IMR-90 (cell line): ENCODE measurements around the gene OXCT2. TPM values are rescaled to one million over a fixed set of nuclear protein-coding genes. Genes with fewer than 3 reads are reported as not detected.

Source experiments
- ATAC-seq: fragments of 200-7000 bp; cut with Tn5 transposase; 2 replicates; pipeline ENCODE4 v1.9.1; 2020; ENCODE audit warnings: low read depth, mild to moderate bottlenecking, moderate library complexity
- BruUV-seq: library from RNA; stranded (reverse); fragments of 400-500 nt; replicated peaks from 2 replicates; lab custom pipeline; 2021; lab: Mats Ljungman, UMichigan
- CTCF ChIA-PET: fragments of 300-600 bp; formaldehyde crosslinking; extraction: SDS; loops from one replicate; lab custom pipeline; 2021; ENCODE audit warnings: antibody characterized with exemption; lab: Yijun Ruan, JAX
- POLR2A ChIA-PET: fragments of 300-600 bp; sonication (Branson Sonifier 250); formaldehyde crosslinking; loops from one replicate; lab custom pipeline; 2022; ENCODE audit warnings: antibody characterized with exemption; ENCODE audit not compliant: unreplicated experiment; lab: Charles Lee
- DNase-seq: peaks from one replicate; pipeline ENCODE4 v3.0.0; 2013
- H2AFZ ChIP-seq: replicated peaks from 2 replicates; pipeline ENCODE3; 2013; ENCODE audit warnings: low read length, mild to moderate bottlenecking; ENCODE audit not compliant: poor library complexity
- H2AK5ac ChIP-seq: 2 replicates; pipeline ENCODE4 v1.6.1; 2013; ENCODE audit warnings: low read depth, low read length, inconsistent platforms
- H2AK9ac ChIP-seq: replicated peaks from 2 replicates; pipeline ENCODE3; 2013; ENCODE audit warnings: mild to moderate bottlenecking, low read depth, low read length, moderate library complexity; ENCODE audit not compliant: poor library complexity
- H2BK120ac ChIP-seq: 2 replicates; pipeline ENCODE4 v1.6.1; 2013; ENCODE audit warnings: low read depth, low read length, inconsistent platforms
- H2BK15ac ChIP-seq: 3 replicates; pipeline ENCODE4 v1.6.1; 2013; ENCODE audit warnings: low read depth, low read length, inconsistent platforms
- H2BK20ac ChIP-seq: 2 replicates; pipeline ENCODE4 v1.6.1; 2013; ENCODE audit warnings: low read depth, mild to moderate bottlenecking, inconsistent platforms, low read length, moderate library complexity
- H2BK5ac ChIP-seq: 2 replicates; pipeline ENCODE4 v1.6.1; 2013; ENCODE audit warnings: mild to moderate bottlenecking, low read depth, low read length, inconsistent platforms; ENCODE audit not compliant: poor library complexity, severe bottlenecking
- H3K14ac ChIP-seq: replicated peaks from 2 replicates; pipeline ENCODE4 v1.6.1; 2013; ENCODE audit warnings: low read depth, low read length, inconsistent platforms
- H3K18ac ChIP-seq: 2 replicates; pipeline ENCODE4 v1.6.1; 2013; ENCODE audit warnings: low read depth, low read length, control low read depth
- H3K23ac ChIP-seq: 2 replicates; pipeline ENCODE4 v1.6.1; 2013; ENCODE audit warnings: low read depth, low read length, inconsistent platforms
- H3K27ac ChIP-seq: 2 replicates; pipeline ENCODE4 v1.5.1; 2013; ENCODE audit warnings: mild to moderate bottlenecking, control low read depth, low read length; ENCODE audit not compliant: insufficient read depth
- H3K27me3 ChIP-seq: 2 replicates; pipeline ENCODE4 v1.6.1; 2013; ENCODE audit warnings: low read length; ENCODE audit not compliant: control insufficient read depth, insufficient read depth
- H3K36me3 ChIP-seq: 2 replicates; pipeline ENCODE4 v1.6.1; 2013; ENCODE audit warnings: low read length, mixed read lengths; ENCODE audit not compliant: control insufficient read depth, insufficient read depth
- H3K4ac ChIP-seq: 2 replicates; pipeline ENCODE4 v1.6.1; 2013; ENCODE audit warnings: low read depth, low read length, inconsistent platforms
- H3K4me1 ChIP-seq: 2 replicates; pipeline ENCODE4 v1.6.1; 2013; ENCODE audit warnings: low read length, mixed read lengths; ENCODE audit not compliant: control insufficient read depth, insufficient read depth
- H3K4me2 ChIP-seq: 2 replicates; pipeline ENCODE4 v1.6.1; 2013; ENCODE audit warnings: low read depth, mild to moderate bottlenecking, control low read depth, low read length, moderate library complexity
- H3K4me3 ChIP-seq: 2 replicates; pipeline ENCODE4 v1.5.1; 2013; ENCODE audit warnings: low read depth, mild to moderate bottlenecking, control low read depth, low read length, moderate library complexity; ENCODE audit not compliant: insufficient read depth
- H3K56ac ChIP-seq: 2 replicates; pipeline ENCODE4 v1.6.1; 2013; ENCODE audit warnings: low read length, inconsistent platforms; ENCODE audit not compliant: insufficient read depth; ENCODE audit errors: extremely low read depth
- H3K79me1 ChIP-seq, 2 experiments: 2 replicates each; pipeline ENCODE4 v1.6.1; 2013; ENCODE audit warnings: low read length in 2 of 2, inconsistent platforms in 1 of 2, low read depth in 1 of 2
- H3K9ac ChIP-seq: 2 replicates; pipeline ENCODE4 v1.6.1; 2013; ENCODE audit warnings: low read depth, low read length, control low read depth
- H3K9me1 ChIP-seq: 2 replicates; pipeline ENCODE4 v1.6.1; 2013; ENCODE audit warnings: low read length, inconsistent platforms; ENCODE audit not compliant: insufficient read depth
- H3K9me3 ChIP-seq: 2 replicates; pipeline ENCODE4 v1.6.1; 2013; ENCODE audit warnings: low read length; ENCODE audit not compliant: control insufficient read depth, insufficient read depth
- H4K20me1 ChIP-seq: 2 replicates; pipeline ENCODE4 v1.6.1; 2013; ENCODE audit warnings: low read length, inconsistent platforms; ENCODE audit not compliant: insufficient read depth
- H4K5ac ChIP-seq: 2 replicates; pipeline ENCODE4 v1.6.1; 2013; ENCODE audit warnings: mild to moderate bottlenecking, low read depth, low read length, control low read depth
- H4K8ac ChIP-seq, 2 experiments: 2 replicates each; pipeline ENCODE4 v1.6.1; 2013; ENCODE audit warnings: low read depth in 2 of 2, low read length in 2 of 2, control low read depth in 1 of 2, inconsistent platforms in 1 of 2
- H4K91ac ChIP-seq: 2 replicates; pipeline ENCODE4 v1.6.1; 2013; ENCODE audit warnings: low read depth, low read length, inconsistent platforms; ENCODE audit not compliant: insufficient read depth
- CEBPB ChIP-seq: IDR thresholded peaks from 2 replicates; pipeline ENCODE4 v1.6.1; 2012; ENCODE audit warnings: low read depth, low read length, improper control_type of control experiment
- CTCF ChIP-seq: conservative IDR thresholded peaks from 2 replicates; pipeline ENCODE4 v1.5.1; 2012; ENCODE audit warnings: mild to moderate bottlenecking, low read depth, low read length, improper control_type of control experiment
- FOS ChIP-seq: fragments of 150-350 bp; IDR thresholded peaks from 2 replicates; pipeline ENCODE4 v1.6.1; 2016; ENCODE audit warnings: low read depth, low read length
- MAZ ChIP-seq: IDR thresholded peaks from 2 replicates; pipeline ENCODE4 v1.6.1; 2012; ENCODE audit warnings: low read depth, mild to moderate bottlenecking, low read length, improper control_type of control experiment, moderate library complexity, borderline replicate concordance
- NFE2L2 ChIP-seq: fragments of 150-350 bp; IDR thresholded peaks from 2 replicates; pipeline ENCODE4 v1.6.1; 2016; ENCODE audit warnings: low read depth, mild to moderate bottlenecking, low read length
- RFX5 ChIP-seq: IDR thresholded peaks from 2 replicates; pipeline ENCODE4 v1.8.0; 2012; ENCODE audit warnings: low read depth, mild to moderate bottlenecking, low read length, moderate library complexity
- SMC3 ChIP-seq: fragments of 150-350 bp; IDR thresholded peaks from 2 replicates; pipeline ENCODE4 v1.6.1; 2016; ENCODE audit warnings: low read depth, mild to moderate bottlenecking, antibody characterized with exemption, low read length, moderate library complexity
- USF2 ChIP-seq: fragments of 150-350 bp; IDR thresholded peaks from 2 replicates; pipeline ENCODE4 v1.6.1; 2017; ENCODE audit warnings: mild to moderate bottlenecking, antibody characterized with exemption, low read length, low read depth
- WGBS, 2 experiments: methylation state at CpG; one replicate each; pipeline versions ENCODE4 v1.1.5 to v1.1.7; 2013; ENCODE audit warnings: missing lambda C conversion rate in 2 of 2; ENCODE audit not compliant: insufficient read length in 1 of 2; ENCODE audit errors: extremely low coverage in 2 of 2; 5-methylcytosine and 5-hydroxymethylcytosine counted together
- dilution Hi-C: fragments of 300-500 bp; cut with HindIII; formaldehyde crosslinking; loops from one replicate; pipeline ENCODE4 v1.14.3; 2018; ENCODE audit warnings: low sequenced_read_pairs; ENCODE audit not compliant: unreplicated experiment
- in situ Hi-C: fragments of 300-500 bp; cut with MboI; formaldehyde crosslinking; loops from 3 replicates; pipeline ENCODE4 v1.14.3; 2019; ENCODE audit warnings: low sequenced_read_pairs, inconsistent platforms, mixed read lengths
- intact Hi-C: fragments of 100-400 bp; cut with micrococcal nuclease; formaldehyde crosslinking; loops from 2 replicates; pipeline ENCODE4 v1.10.0; 2022
- polyA plus RNA-seq, 3 experiments: library from polyadenylated mRNA; depleted of rRNA; stranded (reverse); fragments of >200 nt; gene quantifications; 2 replicates each; pipeline ENCODE4 v1.2.3, GENCODE V29; 2012; ENCODE audit warnings: low replicate concordance in 1 of 3
- total RNA-seq: library from RNA; depleted of rRNA; stranded (reverse); fragments of >200 nt; gene quantifications from 2 replicates; pipeline ENCODE4 v1.2.3, GENCODE V29; 2012

OXCT2 gene
- total and polyA plus RNA-seq, 2 of the 4 experiments (the other 2 are of a cell fraction): 0.18 to 0.22 TPM

- H3K79me1 ChIP-seq: no peaks in the 10 kb centered on the region
- no peaks in the 10 kb centered on the region for H3K4me1 ChIP-seq
- peaks cover 56% of the 10 kb centered on the region for H3K27me3 ChIP-seq
- H4K8ac ChIP-seq: no peak overlapping the region
- no peak overlapping the region for H3K4me2 ChIP-seq
- no peak overlapping the region for H3K14ac ChIP-seq
- no peak overlapping the region for H2BK120ac ChIP-seq
- TF ChIP-seq SMC3 (no peak), RFX5 (no peak), CTCF (0 out of 2 replicates have a peak, but pooled peaks have one; percentile 7), FOS (no peak), NFE2L2 (no peak), MAZ (no peak), CEBPB (no peak), USF2 (no peak)
- H2BK5ac ChIP-seq: no peak overlapping the region
- DNase-seq: peak; percentile 9
- dilution Hi-C loops: no loop called here
- no peaks in the 10 kb centered on the region for H3K36me3 ChIP-seq
- H2AK5ac ChIP-seq: no peak overlapping the region
- no peak overlapping the region for H3K4me3 ChIP-seq
- no peak overlapping the region for H2BK20ac ChIP-seq
- no peak overlapping the region for H2BK15ac ChIP-seq
- no peak overlapping the region for H2AK9ac ChIP-seq
- no peak overlapping the region for H4K91ac ChIP-seq
- intact Hi-C loops: no loop called here
- no peak overlapping the region for H3K23ac ChIP-seq
- no peak overlapping the region for H3K56ac ChIP-seq
- POLR2A ChIA-PET: no interaction called here
- H3K9me1 ChIP-seq: no peaks in the 10 kb centered on the region
- in situ Hi-C loops: no loop called here
- WGBS, 2 experiments: 86% methylated on average over 1 of the region's 3 CpGs; no CpG with 5 or more reads in 1 of the 2 experiments
- H2AFZ ChIP-seq: no peak overlapping the region
- H3K18ac ChIP-seq: no peak overlapping the region
- no peak overlapping the region for H4K5ac ChIP-seq
- no peak; the same call in 1 of the 2 replicates for ATAC-seq
- CTCF ChIA-PET: interaction anchor here (0.7 kb wide), 1 partner anchor 71 kb away, joined by 3 read pairs; no protein-coding TSS in a partner anchor
- H3K4ac ChIP-seq: no peak overlapping the region
- no peaks in the 10 kb centered on the region for H4K20me1 ChIP-seq
- no TSS peak for BruUV-seq
- no peak overlapping the region for H3K27ac ChIP-seq
- H3K9me3 ChIP-seq: no peaks in the 10 kb centered on the region
- no peak overlapping the region for H3K9ac ChIP-seq
These were observed 42.1 kb downstream of the OXCT2 start for GRCh38 chr1:39729030-39729429.
